GM12878 (cell line): ENCODE results near the gene ADAMTS14. TPM values are rescaled to one million over a fixed set of nuclear protein-coding genes. Genes with fewer than 3 reads are reported as not detected.

Experiments used
- BMI1 ChIP-seq: fragments of 450-650 bp; IDR thresholded peaks from 2 replicates; pipeline ENCODE4 v1.6.1; 2016; ENCODE audit warnings: mild to moderate bottlenecking, moderate library complexity, borderline replicate concordance
- CHD2 ChIP-seq: IDR thresholded peaks from 2 replicates; pipeline ENCODE4 v1.6.1; 2011; ENCODE audit warnings: low read depth, low read length, improper control_type of control experiment, borderline replicate concordance
- DPF2 ChIP-seq: fragments of 450-650 bp; IDR thresholded peaks from 2 replicates; pipeline ENCODE4 v1.6.1; 2017; ENCODE audit warnings: mild to moderate bottlenecking
- E4F1 ChIP-seq: fragments of 450-650 bp; IDR thresholded peaks from 2 replicates; pipeline ENCODE4 v1.6.1; 2018; ENCODE audit warnings: borderline replicate concordance, mild to moderate bottlenecking; ENCODE audit not compliant: partially characterized antibody
- EED ChIP-seq: sonication (generic); IDR thresholded peaks from 2 replicates; pipeline ENCODE4 v1.6.1; 2016; ENCODE audit warnings: antibody characterized with exemption, low read depth
- HCFC1 ChIP-seq: fragments of 150-350 bp; IDR thresholded peaks from 2 replicates; pipeline ENCODE4 v1.6.1; 2014; ENCODE audit warnings: low read length
- NFIC ChIP-seq: IDR thresholded peaks from 2 replicates; pipeline ENCODE4 v1.6.1; 2012; ENCODE audit warnings: low read depth, mild to moderate bottlenecking, inconsistent platforms, low read length, moderate library complexity
- ZBTB11 ChIP-seq: fragments of 450-650 bp; formaldehyde crosslinking; IDR thresholded peaks from 2 replicates; pipeline ENCODE4 v1.5.0; 2022; ENCODE audit warnings: mild to moderate bottlenecking, missing genetic modification characterization
- polyA plus RNA-seq, 11 experiments: library from polyadenylated mRNA; depleted of rRNA in 4 of 11; unstranded in 6 of 11; stranded (reverse) in 5 of 11; fragments of >200 nt; fragmentation: Nextera tagmentation in 4 of 11; fragmentation: Illumina TruSeq in 1 of 11; extraction: Ambion mirVana in 4 of 11; extraction: Trizol in 1 of 11; gene quantifications; 1 replicate in 1 of 11; 2 replicates in 10 of 11; pipeline versions ENCODE4 v1.2.1 to v1.2.3, GENCODE V29; 2011 to 2016; ENCODE audit warnings: inconsistent platforms in 2 of 11, missing spikeins in 2 of 11, low read depth in 1 of 11
- total RNA-seq, 4 experiments: library from RNA; depleted of rRNA in 3 of 4; stranded (reverse); fragments of >200 nt in 3 of 4; fragmentation: Illumina TruSeq in 1 of 4; extraction: Trizol in 1 of 4; gene quantifications; 2 replicates each; pipeline versions ENCODE4 v1.2.1 to v1.2.3, GENCODE V29; 2013 to 2021

ADAMTS14 gene
- total and polyA plus RNA-seq, 10 of the 15 experiments (the other 5 are each of a cell fraction or from before 2014, with no cell fraction given), result 0.03 to 0.05 TPM; not detected in 8

GRCh38 chr10:70756700-70757360, 84.5 kb downstream of the ADAMTS14 start (continued):
- TF ChIP-seq NFIC (no peak), CHD2 (no peak), BMI1 (no peak), E4F1 (no peak), HCFC1 (no peak), EED (no peak), ZBTB11 (CRISPR knock-in tag) (no peak), DPF2 (no peak)
